CD14-positive monocyte (primary cell): ENCODE results near the gene ADAM19. TPM values are rescaled to one million over a fixed set of nuclear protein-coding genes. Genes with fewer than 3 reads are reported as not detected.

Source experiments
- DNase-seq, 3 donors: peaks; one replicate each; pipeline ENCODE4 v3.0.0-alpha.2; 2011 to 2022
- H2AFZ ChIP-seq: 2 replicates; pipeline ENCODE4 v1.6.0; 2012; ENCODE audit warnings: mild to moderate bottlenecking, low read depth, low read length, inconsistent platforms; ENCODE audit not compliant: insufficient read depth, poor library complexity, severe bottlenecking
- H3K27ac ChIP-seq, 2 donors: 1 replicate in 1 of 2; 2 replicates in 1 of 2; pipeline ENCODE4 v1.5.1; 2012 to 2013; ENCODE audit warnings: low read length in 2 of 2, control low read depth in 1 of 2, inconsistent platforms in 1 of 2, low read depth in 1 of 2, mild to moderate bottlenecking in 1 of 2
- H3K27me3 ChIP-seq, 2 donors: one replicate each; pipeline versions ENCODE4 v1.6.0 to v1.6.1; 2011 to 2013; ENCODE audit warnings: low read length in 2 of 2; ENCODE audit not compliant: control insufficient read depth in 2 of 2, insufficient read depth in 2 of 2
- H3K36me3 ChIP-seq, 2 donors: replicated peaks in 1 of 2; 1 replicate in 1 of 2; 2 replicates in 1 of 2; pipeline versions ENCODE4 v1.5.1 to v1.6.1; 2012 to 2013; ENCODE audit warnings: low read length in 2 of 2, control low read depth in 1 of 2, inconsistent platforms in 1 of 2, mild to moderate bottlenecking in 1 of 2; ENCODE audit not compliant: insufficient read depth in 2 of 2, control insufficient read depth in 1 of 2
- H3K4me1 ChIP-seq, 2 donors: 1 replicate in 1 of 2; 2 replicates in 1 of 2; pipeline versions ENCODE4 v1.5.1 to v1.6.1; 2012 to 2013; ENCODE audit warnings: low read length in 2 of 2, control low read depth in 1 of 2, inconsistent platforms in 1 of 2, mild to moderate bottlenecking in 1 of 2, moderate library complexity in 1 of 2; ENCODE audit not compliant: insufficient read depth in 2 of 2, control insufficient read depth in 1 of 2
- H3K4me2 ChIP-seq: replicated peaks from 2 replicates; pipeline ENCODE3; 2012; ENCODE audit warnings: low read length, moderate library complexity, mild to moderate bottlenecking; ENCODE audit not compliant: poor library complexity, severe bottlenecking; ENCODE audit errors: extremely low read depth
- H3K4me3 ChIP-seq, 3 experiments: fragments of 200-600 bp in 1 of 3; sonication (generic) in 1 of 3; replicated peaks in 1 of 3; 1 replicate in 2 of 3; 2 replicates in 1 of 3; pipeline ENCODE4 v1.5.1; 2011 to 2013; ENCODE audit warnings: low read length in 3 of 3, mild to moderate bottlenecking in 3 of 3, control low read depth in 2 of 3, low read depth in 2 of 3, inconsistent platforms in 1 of 3, moderate library complexity in 1 of 3
- H3K79me2 ChIP-seq: 2 replicates; pipeline ENCODE4 v1.6.0; 2012; ENCODE audit warnings: mild to moderate bottlenecking, control low read depth, inconsistent platforms, low read length, moderate library complexity; ENCODE audit not compliant: insufficient read depth
- H3K9ac ChIP-seq: 2 replicates; pipeline ENCODE4 v1.6.0; 2017; ENCODE audit warnings: low read length, mild to moderate bottlenecking; ENCODE audit not compliant: insufficient read depth, poor library complexity, severe bottlenecking
- H3K9me3 ChIP-seq, 2 donors: replicated peaks in 1 of 2; 1 replicate in 1 of 2; 2 replicates in 1 of 2; pipeline versions ENCODE4 v1.5.1 to v1.6.1; 2012 to 2013; ENCODE audit warnings: low read length in 2 of 2, control low read depth in 1 of 2; ENCODE audit not compliant: control insufficient read depth in 1 of 2, insufficient read depth in 1 of 2
- H4K20me1 ChIP-seq: 2 replicates; pipeline ENCODE4 v1.6.0; 2012; ENCODE audit warnings: mild to moderate bottlenecking, low read length, control low read depth, moderate library complexity; ENCODE audit not compliant: insufficient read depth
- H3K27ac Mint-ChIP-seq, 7 donors: one replicate each; pipeline ENCODE4 v1.8.0; 2020; ENCODE audit warnings: mild to moderate bottlenecking in 7 of 7, mixed read lengths in 7 of 7, moderate library complexity in 6 of 7, inconsistent platforms in 2 of 7
- H3K27me3 Mint-ChIP-seq, 3 donors: one replicate each; pipeline ENCODE4 v1.8.0; 2021 to 2022; ENCODE audit warnings: low read depth in 3 of 3, mild to moderate bottlenecking in 3 of 3, mixed read lengths in 3 of 3, moderate library complexity in 3 of 3, inconsistent platforms in 1 of 3
- H3K36me3 Mint-ChIP-seq, 2 donors: one replicate each; pipeline ENCODE4 v1.8.0; 2020; ENCODE audit warnings: mixed read lengths in 2 of 2, inconsistent platforms in 1 of 2, mild to moderate bottlenecking in 1 of 2
- H3K4me1 Mint-ChIP-seq: one replicate; pipeline ENCODE4 v1.8.0; 2020; ENCODE audit warnings: mild to moderate bottlenecking, mixed read lengths
- H3K4me3 Mint-ChIP-seq, 2 donors: one replicate each; pipeline ENCODE4 v1.8.0; 2020; ENCODE audit warnings: mild to moderate bottlenecking in 2 of 2, mixed read lengths in 2 of 2, moderate library complexity in 1 of 2
- H3K9me3 Mint-ChIP-seq, 7 donors: one replicate each; pipeline ENCODE4 v1.8.0; 2020 to 2022; ENCODE audit warnings: mixed read lengths in 7 of 7, mild to moderate bottlenecking in 6 of 7, moderate library complexity in 6 of 7, inconsistent platforms in 2 of 7
- CTCF ChIP-seq: fragments of 200-600 bp; IDR thresholded peaks from one replicate; pipeline ENCODE4 v1.8.0; 2022; ENCODE audit warnings: antibody characterized with exemption, mild to moderate bottlenecking
- WGBS: methylation state at CpG from one replicate; pipeline ENCODE4 v1.1.5; 2013; ENCODE audit warnings: missing lambda C conversion rate; ENCODE audit not compliant: insufficient coverage; 5-methylcytosine and 5-hydroxymethylcytosine counted together
- intact Hi-C, 2 donors: fragments of 100-400 bp; cut with micrococcal nuclease; formaldehyde crosslinking; loops; one replicate each; pipeline versions ENCODE4 v1.15.0 to v1.15.1; 2023
- polyA plus RNA-seq, 3 donors: library from polyadenylated mRNA; depleted of rRNA in 1 of 3; unstranded in 2 of 3; stranded (reverse) in 1 of 3; fragments of 300-500 nt in 2 of 3; fragments of >200 nt in 1 of 3; fragmentation: Illumina TruSeq in 2 of 3; gene quantifications; 1 replicate in 2 of 3; 2 replicates in 1 of 3; pipeline ENCODE4 v1.2.3, GENCODE V29; 2012 to 2021

ADAM19 gene
- polyA plus RNA-seq, 3 donors, result 3.0 to 12.7 (median 6.2) TPM

GRCh38 chr5:157563373-157563928, 12.1 kb downstream of the ADAM19 start:
- Histone ChIP-seq H3K4me3 (no peak overlapping the region), H3K9me3 (no peaks in the 10 kb centered on the region), H3K79me2 (peaks cover 23% of the 10 kb centered on the region), H3K27ac (no peak overlapping the region), H3K27me3 (no peaks in the 10 kb centered on the region), H3K36me3 (peaks cover 13 to 26% of the 10 kb centered on the region in 2 donors), H3K4me2 (no peak overlapping the region), H3K9ac (no peak overlapping the region), H3K4me1 (peaks cover 76 to 89% of the 10 kb centered on the region in 2 donors), H4K20me1 (no peaks in the 10 kb centered on the region), H2AFZ (no peak overlapping the region)
- no peak overlapping the region for H3K4me3 Mint-ChIP-seq
- intact Hi-C loops, result loop anchor here in 1 of 2 donors (10.0 kb wide), 1 partner anchor 51 kb away; no protein-coding TSS in a partner anchor
- H3K9me3 Mint-ChIP-seq, result peaks cover 0 to 4% (median 0%) of the 10 kb centered on the region in 7 donors
- peaks cover 81% of the 10 kb centered on the region for H3K4me1 Mint-ChIP-seq
- peaks cover 44 to 53% of the 10 kb centered on the region in 2 donors for H3K36me3 Mint-ChIP-seq
- 87% methylated on average over 8 of the region's 11 CpGs for WGBS
- H3K27me3 Mint-ChIP-seq, result peaks cover 0 to 2% (median 2%) of the 10 kb centered on the region in 3 donors
- no peak for TF ChIP-seq CTCF
- H3K27ac Mint-ChIP-seq, result peak overlapping the region in 2 of 7 donors; percentile 70 to 82
- no peak for DNase-seq

GRCh38 chr5:157562111-157562581, 13.4 kb downstream of the ADAM19 start:
- WGBS, result 90% methylated on average over 10 of the region's 10 CpGs
- no peaks in the 10 kb centered on the region for H4K20me1 ChIP-seq
- intact Hi-C loops, result loop anchor here in 1 of 2 donors (10.0 kb wide), 1 partner anchor 53 kb away; no protein-coding TSS in a partner anchor

More at GRCh38 chr5:157562111-157562581, 13.4 kb downstream of the ADAM19 start:
- Mint-ChIP-seq H3K4me1 (peaks cover 74% of the 10 kb centered on the region), H3K4me3 (no peak overlapping the region), H3K27me3 (peaks cover 0 to 2% (median 2%) of the 10 kb centered on the region in 3 donors), H3K36me3 (peaks cover 49 to 58% of the 10 kb centered on the region in 2 donors), H3K9me3 (peaks cover 0 to 2% (median 0%) of the 10 kb centered on the region in 7 donors), H3K27ac (no peak overlapping the region)
- H3K4me2 ChIP-seq, result no peak overlapping the region
- H2AFZ ChIP-seq, result no peak overlapping the region
- no peak overlapping the region for H3K4me3 ChIP-seq
- H3K79me2 ChIP-seq, result peaks cover 27% of the 10 kb centered on the region
- H3K36me3 ChIP-seq, result peaks cover 13 to 31% of the 10 kb centered on the region in 2 donors
- no peak overlapping the region for H3K27ac ChIP-seq
- no peak for DNase-seq
- no peak for TF ChIP-seq CTCF
- H3K9ac ChIP-seq, result no peak overlapping the region
- peaks cover 68 to 82% of the 10 kb centered on the region in 2 donors for H3K4me1 ChIP-seq
- no peaks in the 10 kb centered on the region for H3K27me3 ChIP-seq
- no peaks in the 10 kb centered on the region for H3K9me3 ChIP-seq
